GM12873 (cell line): ENCODE results near the gene PPP6R3.

Experiments used
- CTCF ChIP-seq: IDR thresholded peaks from 2 replicates; pipeline ENCODE4 v1.5.1; 2012; ENCODE audit warnings: low read depth, mild to moderate bottlenecking, moderate library complexity, low read length, control low read depth; ENCODE audit not compliant: insufficient read depth; ENCODE audit errors: missing control alignments

The PPP6R3 gene

GRCh38 chr11:68643585-68643984 is 183.0 kb downstream of the PPP6R3 start:
- no peak for TF ChIP-seq CTCF

GRCh38 chr11:68646832-68647231 is 186.3 kb downstream of the PPP6R3 start:
- TF ChIP-seq CTCF, result no peak

- TF ChIP-seq CTCF, result no peak
Observed at GRCh38 chr11:68649851-68650555, 189.5 kb downstream of the PPP6R3 start.

- TF ChIP-seq CTCF, result no peak
Observed at GRCh38 chr11:68650801-68651200, 190.2 kb downstream of the PPP6R3 start.

GRCh38 chr11:68651208-68651984 is 190.8 kb downstream of the PPP6R3 start:
- TF ChIP-seq CTCF, result no peak

GRCh38 chr11:68651985-68652682 is 191.6 kb downstream of the PPP6R3 start:
- no peak for TF ChIP-seq CTCF

- no peak for TF ChIP-seq CTCF
Observed at GRCh38 chr11:68652683-68653156, 192.2 kb downstream of the PPP6R3 start.
